ENCODE results near the gene MACIR.

The MACIR gene

DNA sequence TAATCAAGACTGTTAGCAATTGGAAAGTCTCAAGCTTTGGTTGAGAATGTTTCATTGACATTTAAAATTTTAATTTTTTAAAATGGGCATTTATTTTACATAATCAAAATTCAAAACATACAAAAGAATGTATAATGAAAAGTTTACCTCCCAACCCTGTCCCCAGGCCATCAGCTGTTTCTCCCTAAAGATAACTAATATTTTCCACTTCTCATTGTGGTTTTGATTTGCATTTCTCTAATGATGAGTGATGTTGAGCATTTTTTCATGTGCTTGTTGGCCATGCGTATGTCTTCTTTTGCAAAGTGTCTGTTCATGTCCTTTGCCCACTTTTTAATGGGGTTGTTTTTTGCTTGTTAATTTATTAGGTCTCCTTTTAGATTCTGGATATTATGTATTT is 11.4 kb upstream of the MACIR start:
- TF ChIP-seq, protein P1, sequence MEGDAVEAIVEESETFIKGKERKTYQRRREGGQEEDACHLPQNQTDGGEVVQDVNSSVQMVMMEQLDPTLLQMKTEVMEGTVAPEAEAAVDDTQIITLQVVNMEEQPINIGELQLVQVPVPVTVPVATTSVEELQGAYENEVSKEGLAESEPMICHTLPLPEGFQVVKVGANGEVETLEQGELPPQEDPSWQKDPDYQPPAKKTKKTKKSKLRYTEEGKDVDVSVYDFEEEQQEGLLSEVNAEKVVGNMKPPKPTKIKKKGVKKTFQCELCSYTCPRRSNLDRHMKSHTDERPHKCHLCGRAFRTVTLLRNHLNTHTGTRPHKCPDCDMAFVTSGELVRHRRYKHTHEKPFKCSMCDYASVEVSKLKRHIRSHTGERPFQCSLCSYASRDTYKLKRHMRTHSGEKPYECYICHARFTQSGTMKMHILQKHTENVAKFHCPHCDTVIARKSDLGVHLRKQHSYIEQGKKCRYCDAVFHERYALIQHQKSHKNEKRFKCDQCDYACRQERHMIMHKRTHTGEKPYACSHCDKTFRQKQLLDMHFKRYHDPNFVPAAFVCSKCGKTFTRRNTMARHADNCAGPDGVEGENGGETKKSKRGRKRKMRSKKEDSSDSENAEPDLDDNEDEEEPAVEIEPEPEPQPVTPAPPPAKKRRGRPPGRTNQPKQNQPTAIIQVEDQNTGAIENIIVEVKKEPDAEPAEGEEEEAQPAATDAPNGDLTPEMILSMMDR (IDR thresholded peaks at IDR 0.05; ENCODE audit: extremely low read depth, missing control alignments) = no peak
- DNase-seq (ENCODE audit: low spot score) = no peak

DNA sequence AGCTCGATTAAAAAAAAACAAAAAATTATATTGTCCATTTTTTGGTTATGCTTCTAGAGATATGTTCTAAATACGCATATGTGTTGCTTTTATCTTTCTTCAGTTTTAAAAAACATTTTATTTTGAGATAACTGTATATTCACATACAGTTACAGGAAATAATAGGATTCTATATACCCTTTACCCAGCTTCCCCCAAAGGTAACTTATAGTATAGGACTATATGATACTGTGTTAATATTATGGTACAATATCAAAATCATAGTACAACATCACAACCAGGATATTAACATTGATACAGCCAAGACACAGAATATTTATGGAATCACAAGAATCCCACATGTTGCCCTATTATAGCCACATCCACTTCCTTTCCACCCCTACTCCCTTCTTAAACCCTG is 9.5 kb upstream of the MACIR start:
- TF ChIP-seq, protein P1 (IDR thresholded peaks at IDR 0.05; ENCODE audit: extremely low read depth, missing control alignments) = no peak
- DNase-seq (ENCODE audit: low spot score) = no peak

DNA sequence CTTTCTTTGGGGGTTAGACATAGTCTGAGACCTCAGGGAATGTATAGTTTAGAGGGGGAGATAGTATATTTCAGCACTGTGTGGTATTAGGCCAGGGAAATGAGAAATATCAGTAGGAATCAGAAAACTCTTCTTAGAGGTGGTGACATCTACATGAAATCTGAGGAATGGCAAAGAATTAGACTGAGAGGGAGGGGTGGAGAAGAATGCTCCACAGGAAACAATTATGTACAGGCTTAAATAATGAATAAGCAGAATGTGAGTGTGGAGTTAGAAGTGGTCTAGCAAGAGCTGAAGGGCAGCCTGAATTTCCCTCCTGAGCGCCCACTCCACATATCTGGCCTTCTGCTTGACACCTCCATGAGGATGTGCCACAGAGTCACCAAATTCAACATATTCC is 3.6 kb upstream of the MACIR start:
- TF ChIP-seq, protein P1 (IDR thresholded peaks at IDR 0.05; ENCODE audit: extremely low read depth, missing control alignments) = no peak
- DNase-seq (ENCODE audit: low spot score) = no peak

DNA sequence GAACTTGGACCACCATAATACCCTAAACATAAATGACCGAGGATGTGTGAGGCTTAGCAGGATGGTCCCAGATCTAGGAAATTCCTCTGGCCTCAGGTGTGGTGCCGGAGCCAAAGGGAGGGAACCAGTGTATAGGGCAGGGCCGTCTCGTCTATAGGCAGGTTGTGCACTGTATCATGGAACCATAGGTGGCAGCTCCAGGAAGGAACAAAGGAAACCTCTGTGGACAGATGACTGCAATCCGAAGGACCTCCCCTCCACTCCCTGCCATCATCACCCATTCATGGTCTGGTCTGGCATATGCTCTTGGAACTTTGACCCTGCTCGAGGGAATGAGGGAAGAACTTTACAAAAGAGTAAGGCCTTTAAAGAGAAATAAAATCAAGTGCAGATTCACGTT is 2.9 kb upstream of the MACIR start:
- no peak for DNase-seq (ENCODE audit: low spot score)
- TF ChIP-seq, protein P1 (IDR thresholded peaks at IDR 0.05; ENCODE audit: extremely low read depth, missing control alignments) = no peak

DNA sequence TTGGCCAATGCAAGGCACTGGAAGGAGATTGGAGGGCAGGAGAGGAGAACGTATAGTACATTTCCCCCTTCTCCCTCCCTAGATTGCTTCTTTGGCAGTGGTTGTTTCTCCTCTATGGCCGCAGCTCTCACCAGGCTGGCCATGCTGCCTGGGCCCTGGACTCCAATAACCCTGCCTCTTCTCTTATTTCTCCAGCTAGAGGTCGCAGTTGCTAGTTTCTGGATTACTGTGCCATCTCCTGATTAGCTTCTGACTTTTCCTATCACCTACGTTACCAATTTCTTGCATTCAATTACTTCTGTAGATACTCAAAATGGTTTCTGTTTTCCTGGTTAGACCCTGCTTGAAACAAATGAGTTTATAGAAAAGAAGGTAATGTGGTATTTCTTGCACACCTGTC is 2.4 kb upstream of the MACIR start:
- TF ChIP-seq, protein P1 (IDR thresholded peaks at IDR 0.05; ENCODE audit: extremely low read depth, missing control alignments) = peak; percentile 30

DNA sequence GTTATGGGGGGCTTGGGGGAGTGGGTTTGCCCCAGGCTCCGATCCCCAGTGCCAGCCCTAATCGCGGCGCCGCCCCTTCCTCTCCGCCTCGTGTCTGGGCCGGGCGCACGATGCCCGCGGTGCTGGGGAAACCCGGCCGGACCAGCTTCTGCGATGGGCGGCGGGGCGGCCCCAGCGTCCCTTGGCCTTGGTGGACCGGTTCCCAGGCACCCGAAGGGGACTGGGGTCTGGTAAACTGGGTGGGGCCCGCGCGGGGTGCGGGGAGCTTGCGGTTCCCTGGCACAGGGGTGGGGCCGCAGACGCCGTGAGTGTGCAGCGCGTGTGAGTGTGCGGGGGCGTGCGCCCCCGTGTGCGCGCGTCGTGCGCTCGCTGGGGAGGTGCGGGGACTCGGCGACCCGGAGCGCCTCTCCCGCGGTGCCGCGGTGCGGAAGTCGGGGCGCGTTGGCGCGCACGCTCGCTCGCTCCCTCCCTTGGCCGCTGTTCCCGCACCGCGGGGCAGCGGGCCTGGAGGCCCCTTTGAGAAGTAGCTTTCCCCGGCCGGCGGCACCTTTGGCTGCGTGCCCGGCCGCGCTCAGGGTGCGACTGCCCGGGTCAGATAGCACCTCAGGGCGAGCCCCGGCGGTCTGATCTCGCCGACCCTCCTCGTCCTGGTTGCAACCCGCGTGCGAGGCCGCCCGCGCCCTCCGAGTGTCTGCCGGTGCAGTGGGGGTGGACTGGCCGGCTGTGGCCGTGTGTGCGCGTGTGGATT is 568 bp downstream of the MACIR start:
- TF ChIP-seq, protein P1 (IDR thresholded peaks at IDR 0.05; ENCODE audit: extremely low read depth, missing control alignments) = no peak
- DNase-seq (ENCODE audit: low spot score) = peak; percentile 64

More for the DNA sequence above, 2.4 kb upstream of the MACIR start:
- no peak for DNase-seq (ENCODE audit: low spot score)

DNA sequence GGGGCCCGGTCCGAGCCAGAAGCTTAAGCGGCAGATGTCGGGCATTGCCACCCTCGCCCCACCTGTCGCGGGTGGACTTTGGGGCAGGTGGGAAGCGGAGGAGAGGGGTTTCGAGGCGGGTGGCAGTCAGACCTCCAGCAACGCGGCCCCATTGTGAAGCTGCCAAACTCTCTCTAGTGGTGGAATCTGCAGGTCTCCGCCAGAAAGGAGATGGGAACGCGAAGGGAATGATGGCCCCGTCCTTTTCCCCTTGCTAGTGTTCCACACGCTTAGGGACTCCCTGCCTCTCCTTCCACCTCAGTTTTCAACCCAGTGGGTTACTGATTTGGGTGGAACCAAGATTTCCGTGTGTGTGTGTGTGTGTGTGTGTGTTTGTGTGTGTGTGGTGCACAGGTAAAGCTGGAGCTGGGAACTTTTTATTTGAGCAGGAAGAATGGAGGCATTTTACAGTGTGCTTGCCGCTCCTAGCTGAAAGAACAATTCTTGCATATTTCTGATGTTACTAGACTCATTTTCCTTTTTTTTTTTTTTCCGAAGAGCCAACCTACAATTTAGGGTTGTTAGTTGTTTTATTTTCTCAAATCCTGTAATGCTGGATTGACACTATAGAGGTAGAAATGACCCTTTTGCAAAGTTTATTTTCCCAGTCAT is 1.3 kb downstream of the MACIR start:
- TF ChIP-seq, protein P1 (IDR thresholded peaks at IDR 0.05; ENCODE audit: extremely low read depth, missing control alignments) = no peak
- DNase-seq (ENCODE audit: low spot score) = no peak
